Astrocyte of the cerebellum (primary cell): ENCODE results near the gene SMG5.

Experiments used
- DNase-seq: peaks from one replicate; pipeline ENCODE4 v3.0.0-alpha.2; 2011; ENCODE audit warnings: low read depth
- H3K4me3 ChIP-seq: 2 replicates; pipeline ENCODE4 v1.5.1; 2011; ENCODE audit warnings: mild to moderate bottlenecking, low read depth, low read length, moderate library complexity
- CTCF ChIP-seq: IDR thresholded peaks from 2 replicates; pipeline ENCODE4 v1.5.1; 2012; ENCODE audit warnings: low read length, low read depth, moderate library complexity, mild to moderate bottlenecking; ENCODE audit errors: missing control alignments
- in situ Hi-C: cut with HindIII; loops from 2 replicates; pipeline ENCODE4 v1.10.0; 2017; ENCODE audit warnings: low sequenced_read_pairs

Gene SMG5

GRCh38 chr1:156213644-156213966, 69.0 kb downstream of the SMG5 start:
- in situ Hi-C loops: no loop called here
- H3K4me3 ChIP-seq: peak overlapping the region; percentile 77
- no peak for TF ChIP-seq CTCF
- DNase-seq: no peak

GRCh38 chr1:156212833-156213643, 69.6 kb downstream of the SMG5 start, which contains the start of gene PMF1:
Gene PMF1 (plus strand): TSS chr1:156213007. CDS start chr1:156213016, 9 bp downstream.
- peak within 1 kb of the TSS; percentile 77 for H3K4me3 ChIP-seq
- no peak for TF ChIP-seq CTCF
- peak; percentile 92 for DNase-seq
- in situ Hi-C loops: no loop called here

- in situ Hi-C loops: no loop called here
Observed at GRCh38 chr1:156212130-156212529, 70.5 kb downstream of the SMG5 start.

GRCh38 chr1:156211243-156211642, 71.4 kb downstream of the SMG5 start:
- in situ Hi-C loops: no loop called here
- no peak for TF ChIP-seq CTCF
- DNase-seq: no peak
- H3K4me3 ChIP-seq: no peak overlapping the region

More at GRCh38 chr1:156212130-156212529, 70.5 kb downstream of the SMG5 start:
- DNase-seq: no peak
- no peak for TF ChIP-seq CTCF
- peak overlapping the region; percentile 77 for H3K4me3 ChIP-seq

GRCh38 chr1:156204686-156205085, 77.9 kb downstream of the SMG5 start:
- no peak for DNase-seq
- H3K4me3 ChIP-seq: no peak overlapping the region
- no peak for TF ChIP-seq CTCF
- in situ Hi-C loops: no loop called here

GRCh38 chr1:156203331-156203730, 79.3 kb downstream of the SMG5 start:
- in situ Hi-C loops: no loop called here
- H3K4me3 ChIP-seq: no peak overlapping the region
- DNase-seq: no peak
- no peak for TF ChIP-seq CTCF

- in situ Hi-C loops: no loop called here
- H3K4me3 ChIP-seq: no peak overlapping the region
- no peak for TF ChIP-seq CTCF
- DNase-seq: no peak
Observed at GRCh38 chr1:156200044-156200443, 82.6 kb downstream of the SMG5 start.
